Vagina (tissue), 2 donors: ENCODE measurements around the gene MAML2. TPM values are rescaled to one million over a fixed set of nuclear protein-coding genes. Genes with fewer than 3 reads are reported as not detected.
A peak's percentile ranks its signal among the peaks of the same experiment; 100 is the strongest.

Source experiments
- DNase-seq, 2 donors: peaks; one replicate each; pipeline ENCODE4 v3.0.0-alpha.2; 2017; ENCODE audit errors: extremely low spot score in 2 of 2
- H3K27ac ChIP-seq: fragments of 200-600 bp; sonication (generic); one replicate; pipeline ENCODE4 v1.5.1; 2019
- H3K27me3 ChIP-seq: fragments of 200-600 bp; sonication (generic); one replicate; pipeline ENCODE4 v1.5.1; 2019
- H3K36me3 ChIP-seq, 2 donors: fragments of 200-600 bp; sonication (generic); one replicate each; pipeline ENCODE4 v1.5.1; 2017 to 2019
- H3K4me1 ChIP-seq: fragments of 200-600 bp; sonication (generic); one replicate; pipeline ENCODE4 v1.5.1; 2019
- H3K4me3 ChIP-seq, 2 donors: fragments of 200-600 bp; sonication (generic); 1 replicate in 1 of 2; 2 replicates in 1 of 2; pipeline ENCODE4 v1.5.1; 2016 to 2019
- H3K9me3 ChIP-seq: fragments of 200-600 bp; sonication (generic); one replicate; pipeline ENCODE4 v1.5.1; 2019
- POLR2A ChIP-seq, 2 donors: fragments of 450-650 bp; IDR thresholded peaks; one replicate each; pipeline ENCODE4 v1.6.1; 2017; ENCODE audit warnings: antibody characterized with exemption in 2 of 2, mild to moderate bottlenecking in 2 of 2, moderate library complexity in 2 of 2
- POLR2AphosphoS5 ChIP-seq, 2 donors: sonication (generic); formaldehyde crosslinking; IDR thresholded peaks; one replicate each; pipeline ENCODE4 v1.9.0; 2017; ENCODE audit warnings: antibody characterized with exemption in 2 of 2, mild to moderate bottlenecking in 2 of 2, low read depth in 1 of 2; ENCODE audit not compliant: insufficient read depth in 1 of 2
- intact Hi-C: fragments of 100-400 bp; cut with DNase I; formaldehyde crosslinking; loops from one replicate; pipeline ENCODE4 v1.15.1; 2023
- total RNA-seq: library from RNA; depleted of rRNA; stranded (reverse); fragments of >200 nt; gene quantifications from one replicate; pipeline ENCODE4 v1.2.3, GENCODE V29; 2016
- TF ChIP-seq, protein P1 (sequence below), 3 experiments: fragments of 450-650 bp in 2 of 3; fragments of 200-600 bp in 1 of 3; sonication (generic) in 1 of 3; IDR thresholded peaks; one replicate each; pipeline ENCODE4 v1.5.1; 2017 to 2019; ENCODE audit warnings: antibody characterized with exemption in 3 of 3, mild to moderate bottlenecking in 2 of 3, moderate library complexity in 2 of 3

MAML2 gene
- total RNA-seq, 1 donor from 2014 or later, result 36.3 TPM

DNA sequence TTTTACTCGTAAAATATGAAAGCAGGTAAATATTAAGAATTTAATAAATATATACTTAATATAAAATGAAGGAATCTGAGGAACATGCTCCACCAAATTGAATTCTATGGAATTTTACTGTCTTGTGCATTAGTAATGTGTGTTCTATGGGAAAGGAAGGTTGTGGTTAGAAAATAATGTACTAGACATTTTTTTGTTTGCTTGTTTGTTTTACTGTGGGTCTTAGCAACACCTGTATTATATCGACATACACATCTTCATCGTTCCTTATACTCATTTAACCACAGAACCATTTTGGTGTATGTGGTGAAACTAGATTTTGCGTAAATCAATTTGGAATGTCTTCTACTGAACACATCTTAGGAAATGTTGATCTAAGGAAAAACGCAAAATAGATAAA lies 304.9 kb downstream of the MAML2 start:
- no peak for DNase-seq
- Histone ChIP-seq H3K4me1 (peaks cover 19% of the 10 kb centered on the region), H3K36me3 (no peaks in the 10 kb centered on the region), H3K27ac (no peak overlapping the region), H3K9me3 (no peaks in the 10 kb centered on the region), H3K4me3 (peak overlapping the region in 1 of 2 donors; percentile 4), H3K27me3 (no peaks in the 10 kb centered on the region)
- intact Hi-C loops, result no loop called here
- TF ChIP-seq POLR2A (IDR thresholded peaks at IDR 0.05) (no peak), POLR2AphosphoS5 (IDR thresholded peaks at IDR 0.05; ENCODE audit: insufficient read depth in 1 of 2, low read depth in 1 of 2) (no peak)
- TF ChIP-seq, protein P1, sequence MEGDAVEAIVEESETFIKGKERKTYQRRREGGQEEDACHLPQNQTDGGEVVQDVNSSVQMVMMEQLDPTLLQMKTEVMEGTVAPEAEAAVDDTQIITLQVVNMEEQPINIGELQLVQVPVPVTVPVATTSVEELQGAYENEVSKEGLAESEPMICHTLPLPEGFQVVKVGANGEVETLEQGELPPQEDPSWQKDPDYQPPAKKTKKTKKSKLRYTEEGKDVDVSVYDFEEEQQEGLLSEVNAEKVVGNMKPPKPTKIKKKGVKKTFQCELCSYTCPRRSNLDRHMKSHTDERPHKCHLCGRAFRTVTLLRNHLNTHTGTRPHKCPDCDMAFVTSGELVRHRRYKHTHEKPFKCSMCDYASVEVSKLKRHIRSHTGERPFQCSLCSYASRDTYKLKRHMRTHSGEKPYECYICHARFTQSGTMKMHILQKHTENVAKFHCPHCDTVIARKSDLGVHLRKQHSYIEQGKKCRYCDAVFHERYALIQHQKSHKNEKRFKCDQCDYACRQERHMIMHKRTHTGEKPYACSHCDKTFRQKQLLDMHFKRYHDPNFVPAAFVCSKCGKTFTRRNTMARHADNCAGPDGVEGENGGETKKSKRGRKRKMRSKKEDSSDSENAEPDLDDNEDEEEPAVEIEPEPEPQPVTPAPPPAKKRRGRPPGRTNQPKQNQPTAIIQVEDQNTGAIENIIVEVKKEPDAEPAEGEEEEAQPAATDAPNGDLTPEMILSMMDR (IDR thresholded peaks at IDR 0.05), result no peak

GRCh38 chr11:96037405-96037949 lies 305.5 kb downstream of the MAML2 start:
- Histone ChIP-seq H3K9me3 (no peaks in the 10 kb centered on the region), H3K4me1 (peaks cover 19% of the 10 kb centered on the region), H3K36me3 (no peaks in the 10 kb centered on the region), H3K27me3 (no peaks in the 10 kb centered on the region), H3K4me3 (peak overlapping the region in 1 of 2 donors; percentile 4), H3K27ac (peak overlapping the region; percentile 53)
- intact Hi-C loops, result no loop called here
- TF ChIP-seq, protein P1 (IDR thresholded peaks at IDR 0.05), result no peak
- TF ChIP-seq POLR2AphosphoS5 (IDR thresholded peaks at IDR 0.05; ENCODE audit: insufficient read depth in 1 of 2, low read depth in 1 of 2) (no peak), POLR2A (IDR thresholded peaks at IDR 0.05) (no peak)
- no peak for DNase-seq

DNA sequence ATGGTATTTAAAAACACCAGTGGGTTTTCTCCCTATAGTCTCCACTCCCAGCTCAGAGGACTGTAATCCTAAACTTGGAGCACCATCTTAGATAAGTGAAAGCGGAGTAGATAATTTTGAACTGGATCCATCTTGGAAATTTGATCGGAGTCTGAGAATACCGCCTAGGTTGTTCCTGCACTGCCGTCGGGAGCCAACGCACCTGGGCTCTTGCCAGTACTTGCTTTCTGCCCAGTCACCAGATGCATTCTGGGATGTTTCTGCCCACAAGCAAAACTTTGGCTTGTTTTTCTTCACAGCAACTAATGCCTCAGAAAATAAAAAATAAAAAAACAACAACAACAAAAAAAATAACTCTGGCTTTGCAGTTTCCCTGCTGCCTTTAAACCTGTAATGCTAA lies 306.1 kb downstream of the MAML2 start:
- Histone ChIP-seq H3K36me3 (no peaks in the 10 kb centered on the region), H3K9me3 (no peaks in the 10 kb centered on the region), H3K4me1 (peaks cover 19% of the 10 kb centered on the region), H3K27ac (peak overlapping the region; percentile 53), H3K27me3 (no peaks in the 10 kb centered on the region), H3K4me3 (no peak overlapping the region)
- no peak for DNase-seq
- intact Hi-C loops, result no loop called here
- TF ChIP-seq, protein P1 (IDR thresholded peaks at IDR 0.05), result no peak
- TF ChIP-seq POLR2AphosphoS5 (IDR thresholded peaks at IDR 0.05; ENCODE audit: insufficient read depth in 1 of 2, low read depth in 1 of 2) (no peak), POLR2A (IDR thresholded peaks at IDR 0.05) (no peak)

DNA sequence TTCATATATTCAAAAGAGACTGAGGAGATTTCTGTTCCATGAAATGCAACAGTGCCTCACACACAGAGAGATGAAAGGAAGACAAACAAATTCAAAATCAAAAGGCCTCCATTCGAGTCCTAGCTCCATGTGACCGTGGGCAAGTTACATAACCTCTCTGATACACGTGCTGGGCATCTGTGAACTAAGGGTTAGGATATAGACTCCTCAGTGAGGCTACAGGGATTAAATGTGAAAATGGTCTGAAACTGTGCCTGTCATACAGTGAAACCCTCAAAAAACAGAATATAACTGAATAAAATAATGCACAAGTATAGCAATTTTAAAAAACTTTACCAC lies 307.3 kb downstream of the MAML2 start:
- H3K27me3 ChIP-seq, result no peaks in the 10 kb centered on the region
- no peaks in the 10 kb centered on the region for H3K36me3 ChIP-seq
- H3K27ac ChIP-seq, result no peak overlapping the region
- no peaks in the 10 kb centered on the region for H3K9me3 ChIP-seq
- H3K4me3 ChIP-seq, result no peak overlapping the region
- H3K4me1 ChIP-seq, result peaks cover 19% of the 10 kb centered on the region
- intact Hi-C loops, result no loop called here
- DNase-seq, result no peak
- TF ChIP-seq, protein P1 (IDR thresholded peaks at IDR 0.05), result no peak
- no peak for TF ChIP-seq POLR2AphosphoS5 (IDR thresholded peaks at IDR 0.05; ENCODE audit: insufficient read depth in 1 of 2, low read depth in 1 of 2)
- TF ChIP-seq POLR2A (IDR thresholded peaks at IDR 0.05), result no peak

DNA sequence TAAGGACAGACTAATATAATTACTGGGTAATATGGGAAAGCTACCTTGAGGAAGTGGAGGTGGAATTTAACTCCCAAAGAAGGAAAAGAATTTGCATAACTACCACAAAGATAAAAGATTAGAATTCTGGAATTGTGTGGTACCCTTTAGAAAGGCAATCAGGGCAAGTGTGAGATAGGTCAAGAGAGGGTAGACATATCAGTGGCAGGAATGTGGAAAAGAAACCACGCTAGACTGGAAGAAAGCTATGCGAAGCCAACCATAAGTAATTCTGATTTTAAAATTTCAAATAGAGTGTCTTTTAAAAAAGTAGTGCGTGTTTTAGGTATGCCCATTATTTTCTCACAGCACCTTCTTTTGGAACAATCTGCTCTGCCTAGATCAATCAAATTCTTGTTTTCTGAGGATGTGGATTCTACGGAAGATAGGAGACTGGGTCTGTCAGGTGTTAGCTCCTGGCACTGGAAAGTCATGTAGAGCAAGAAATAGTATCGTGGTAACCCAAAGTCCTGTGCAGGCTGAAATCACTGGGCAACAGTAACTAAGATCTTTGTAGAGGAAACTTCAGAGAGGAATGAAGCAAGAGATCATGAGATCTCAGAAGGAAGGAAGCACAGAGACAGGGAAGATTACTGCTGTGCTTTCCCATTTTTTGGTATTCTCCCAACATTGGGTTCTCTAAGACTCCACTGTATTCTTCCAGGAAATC lies 307.8 kb downstream of the MAML2 start:
- intact Hi-C loops, result no loop called here
- Histone ChIP-seq H3K27me3 (no peaks in the 10 kb centered on the region), H3K36me3 (no peaks in the 10 kb centered on the region), H3K9me3 (no peaks in the 10 kb centered on the region), H3K4me3 (no peak overlapping the region), H3K27ac (no peak overlapping the region), H3K4me1 (peaks cover 19% of the 10 kb centered on the region)
- DNase-seq, result no peak
- no peak for TF ChIP-seq POLR2AphosphoS5 (IDR thresholded peaks at IDR 0.05; ENCODE audit: insufficient read depth in 1 of 2, low read depth in 1 of 2)
- TF ChIP-seq, protein P1 (IDR thresholded peaks at IDR 0.05), result no peak
- TF ChIP-seq POLR2A (IDR thresholded peaks at IDR 0.05), result no peak
